CD4-positive, alpha-beta memory T cell (primary cell): ENCODE measurements around the gene ZNF28. TPM values are rescaled to one million over a fixed set of nuclear protein-coding genes. Genes with fewer than 3 reads are reported as not detected.
"Not testable (repeated sequence)": the region's sequence is repeated elsewhere in the genome, so short reads cannot be mapped to it uniquely, and the experiment has no call there.

Source experiments
- CTCF ChIA-PET: fragments of 350-600 bp; sonication (Branson Sonifier 250); formaldehyde crosslinking; loops from one replicate; lab custom pipeline; 2021; ENCODE audit warnings: inconsistent platforms; ENCODE audit not compliant: partially characterized antibody; lab: Charles Lee
- POLR2A ChIA-PET: fragments of 350-600 bp; sonication (Branson Sonifier 250); formaldehyde crosslinking; loops from one replicate; lab custom pipeline; 2021; ENCODE audit not compliant: partially characterized antibody; lab: Charles Lee
- DNase-seq, 5 donors: peaks; one replicate each; pipeline versions ENCODE4 v3.0.0 to v3.0.0-alpha.2; 2020 to 2022; ENCODE audit warnings: mixed read lengths in 1 of 5
- H3K27ac ChIP-seq: one replicate; pipeline ENCODE4 v1.7.0; 2013; ENCODE audit warnings: low read depth, low read length
- H3K27me3 ChIP-seq: 2 replicates; pipeline ENCODE4 v1.7.0; 2013; ENCODE audit warnings: mild to moderate bottlenecking, low read length, moderate library complexity; ENCODE audit not compliant: insufficient read depth
- H3K36me3 ChIP-seq: 2 replicates; pipeline ENCODE4 v1.7.0; 2013; ENCODE audit warnings: mild to moderate bottlenecking, low read length, moderate library complexity; ENCODE audit not compliant: insufficient read depth
- H3K4me1 ChIP-seq: 2 replicates; pipeline ENCODE4 v1.7.0; 2013; ENCODE audit warnings: mild to moderate bottlenecking, low read length, moderate library complexity; ENCODE audit not compliant: insufficient read depth
- H3K4me3 ChIP-seq, 2 donors: one replicate each; pipeline ENCODE4 v1.7.0; 2013; ENCODE audit warnings: low read length in 2 of 2, mild to moderate bottlenecking in 1 of 2
- H3K9me3 ChIP-seq, 2 donors: one replicate each; pipeline ENCODE4 v1.7.0; 2013; ENCODE audit warnings: low read length in 2 of 2, control low read depth in 1 of 2; ENCODE audit not compliant: control insufficient read depth in 1 of 2
- H3K27ac Mint-ChIP-seq, 7 donors: one replicate each; pipeline ENCODE4 v1.8.0; 2020 to 2021; ENCODE audit warnings: mixed read lengths in 7 of 7, mild to moderate bottlenecking in 6 of 7, inconsistent platforms in 3 of 7, moderate library complexity in 3 of 7
- H3K27me3 Mint-ChIP-seq, 2 donors: one replicate each; pipeline ENCODE4 v1.8.0; 2020 to 2021; ENCODE audit warnings: mixed read lengths in 2 of 2
- H3K36me3 Mint-ChIP-seq, 2 donors: one replicate each; pipeline ENCODE4 v1.8.0; 2020 to 2021; ENCODE audit warnings: mixed read lengths in 2 of 2, inconsistent platforms in 1 of 2, mild to moderate bottlenecking in 1 of 2
- H3K4me1 Mint-ChIP-seq, 4 donors: one replicate each; pipeline ENCODE4 v1.8.0; 2020 to 2021; ENCODE audit warnings: mixed read lengths in 4 of 4, mild to moderate bottlenecking in 1 of 4
- H3K4me3 Mint-ChIP-seq, 8 donors: one replicate each; pipeline ENCODE4 v1.8.0; 2020 to 2021; ENCODE audit warnings: mixed read lengths in 8 of 8, mild to moderate bottlenecking in 7 of 8, moderate library complexity in 6 of 8, inconsistent platforms in 3 of 8
- H3K9me3 Mint-ChIP-seq, 8 donors: one replicate each; pipeline ENCODE4 v1.8.0; 2020 to 2021; ENCODE audit warnings: mixed read lengths in 8 of 8, mild to moderate bottlenecking in 5 of 8, inconsistent platforms in 3 of 8, moderate library complexity in 1 of 8
- intact Hi-C: fragments of 100-400 bp; cut with micrococcal nuclease; formaldehyde crosslinking; loops from one replicate; pipeline ENCODE4 v1.15.1; 2023
- polyA plus RNA-seq, 2 donors: library from polyadenylated mRNA; unstranded; fragments of 300-500 nt; fragmentation: Illumina TruSeq; gene quantifications; one replicate each; pipeline ENCODE4 v1.2.3, GENCODE V29; 2021
- total RNA-seq, 2 experiments: library from RNA; stranded (reverse); gene quantifications; one replicate each; pipeline ENCODE4 v1.2.3, GENCODE V29; 2021

The ZNF28 gene
- total and polyA plus RNA-seq, 4 experiments from 2014 or later: 14.9 to 24.6 (median 21.6) TPM

- POLR2A ChIA-PET, H3K27ac Mint-ChIP-seq, DNase-seq, H3K27me3 ChIP-seq, H3K36me3 ChIP-seq, CTCF ChIA-PET, intact Hi-C loops, H3K27ac ChIP-seq, H3K27me3 Mint-ChIP-seq, H3K4me1 Mint-ChIP-seq, H3K4me3 ChIP-seq, H3K4me1 ChIP-seq: not testable (repeated sequence)
- peaks cover 0 to 32% of the 10 kb centered on the region in 2 donors for H3K9me3 ChIP-seq
- peaks cover 6 to 76% (median 72%) of the 10 kb centered on the region in 8 donors for H3K9me3 Mint-ChIP-seq
- peak overlapping the region in 1 of 8 donors; percentile 29 for H3K4me3 Mint-ChIP-seq
- H3K36me3 Mint-ChIP-seq: peaks cover 17 to 34% of the 10 kb centered on the region in 2 donors
Observed at GRCh38 chr19:52834289-52834688, 12.9 kb upstream of the ZNF28 start.

- peaks cover 6 to 70% (median 66%) of the 10 kb centered on the region in 8 donors for H3K9me3 Mint-ChIP-seq
- intact Hi-C loops, H3K4me1 Mint-ChIP-seq, H3K27me3 ChIP-seq, H3K27ac ChIP-seq, H3K27me3 Mint-ChIP-seq, H3K4me3 ChIP-seq, DNase-seq, H3K36me3 ChIP-seq, H3K4me3 Mint-ChIP-seq, H3K4me1 ChIP-seq, CTCF ChIA-PET: not testable (repeated sequence)
- H3K36me3 Mint-ChIP-seq: peaks cover 16 to 33% of the 10 kb centered on the region in 2 donors
- peaks cover 0 to 25% of the 10 kb centered on the region in 2 donors for H3K9me3 ChIP-seq
- POLR2A ChIA-PET: interaction anchor here (0.6 kb wide), 1 partner anchor 499 kb away, joined by 3 read pairs; no protein-coding TSS in a partner anchor
- peak overlapping the region in 2 of 7 donors; percentile 42 to 77 for H3K27ac Mint-ChIP-seq
Observed at GRCh38 chr19:52833541-52833940, 12.1 kb upstream of the ZNF28 start.

- POLR2A ChIA-PET, H3K27me3 ChIP-seq, H3K27me3 Mint-ChIP-seq, H3K9me3 ChIP-seq, CTCF ChIA-PET, intact Hi-C loops, H3K27ac Mint-ChIP-seq, H3K27ac ChIP-seq, H3K4me1 Mint-ChIP-seq, H3K4me3 Mint-ChIP-seq, H3K4me3 ChIP-seq, H3K36me3 ChIP-seq, DNase-seq, H3K4me1 ChIP-seq: not testable (repeated sequence)
- Mint-ChIP-seq H3K36me3 (peaks cover 0 to 13% of the 10 kb centered on the region in 2 donors), H3K9me3 (peaks cover 4 to 53% (median 43%) of the 10 kb centered on the region in 8 donors)
Observed at GRCh38 chr19:52829866-52830265, 8.4 kb upstream of the ZNF28 start.

- H3K27ac Mint-ChIP-seq: no peak overlapping the region
- Histone ChIP-seq H3K27ac (no peak overlapping the region), H3K9me3 (no peaks in the 10 kb centered on the region), H3K36me3 (no peaks in the 10 kb centered on the region), H3K4me1 (peaks cover 1% of the 10 kb centered on the region), H3K4me3 (no peak overlapping the region), H3K27me3 (no peaks in the 10 kb centered on the region)
- ChIA-PET POLR2A (no interaction called here), CTCF (no interaction called here)
- no peak overlapping the region for H3K4me3 Mint-ChIP-seq
- H3K36me3 Mint-ChIP-seq: peaks cover under 1 to 7% of the 10 kb centered on the region in 2 donors
- H3K27me3 Mint-ChIP-seq: no peaks in the 10 kb centered on the region
- intact Hi-C loops: no loop called here
- DNase-seq: no peak
- peaks cover 5 to 8% (median 6%) of the 10 kb centered on the region in 4 donors for H3K4me1 Mint-ChIP-seq
- H3K9me3 Mint-ChIP-seq: peaks cover 2 to 40% (median 14%) of the 10 kb centered on the region in 8 donors
Observed at GRCh38 chr19:52825765-52826164, 4.3 kb upstream of the ZNF28 start.

GRCh38 chr19:52823676-52824075, 2.2 kb upstream of the ZNF28 start:
- no peaks in the 10 kb centered on the region for H3K36me3 ChIP-seq
- Mint-ChIP-seq H3K27ac (no peak overlapping the region), H3K27me3 (no peaks in the 10 kb centered on the region), H3K9me3 (peaks cover 0 to 31% (median 11%) of the 10 kb centered on the region in 8 donors), H3K36me3 (peaks cover 8 to 13% of the 10 kb centered on the region in 2 donors), H3K4me1 (peaks cover 13 to 26% (median 17%) of the 10 kb centered on the region in 4 donors), H3K4me3 (no peak overlapping the region)
- H3K4me3 ChIP-seq: no peak overlapping the region
- POLR2A ChIA-PET: no interaction called here
- no peak for DNase-seq
- peaks cover 8% of the 10 kb centered on the region for H3K4me1 ChIP-seq
- intact Hi-C loops: no loop called here
- H3K9me3 ChIP-seq: no peaks in the 10 kb centered on the region
- no peak overlapping the region for H3K27ac ChIP-seq
- CTCF ChIA-PET: no interaction called here
- no peaks in the 10 kb centered on the region for H3K27me3 ChIP-seq

- peaks cover 0 to 23% (median 7%) of the 10 kb centered on the region in 8 donors for H3K9me3 Mint-ChIP-seq
Observed at GRCh38 chr19:52820472-52821203, 795 bp downstream of the ZNF28 start.

GRCh38 chr19:52809801-52810200, 11.6 kb downstream of the ZNF28 start:
- Mint-ChIP-seq H3K4me3 (no peak overlapping the region), H3K4me1 (no peaks in the 10 kb centered on the region), H3K27me3 (no peaks in the 10 kb centered on the region), H3K36me3 (peaks cover 52 to 71% of the 10 kb centered on the region in 2 donors), H3K9me3 (peaks cover 0 to 59% (median 50%) of the 10 kb centered on the region in 8 donors), H3K27ac (peak overlapping the region in 1 of 7 donors; percentile 72)
- intact Hi-C loops: no loop called here
- no peak for DNase-seq
- Histone ChIP-seq H3K4me3 (no peak overlapping the region), H3K27ac (no peak overlapping the region), H3K36me3 (peaks cover 10% of the 10 kb centered on the region), H3K4me1 (no peaks in the 10 kb centered on the region), H3K9me3 (peaks cover 0 to 14% of the 10 kb centered on the region in 2 donors), H3K27me3 (no peaks in the 10 kb centered on the region)
- ChIA-PET POLR2A (no interaction called here), CTCF (no interaction called here)

More at GRCh38 chr19:52820472-52821203, 795 bp downstream of the ZNF28 start:
- H3K27me3 Mint-ChIP-seq, POLR2A ChIA-PET, H3K9me3 ChIP-seq, H3K36me3 ChIP-seq, H3K27me3 ChIP-seq, H3K4me1 ChIP-seq, CTCF ChIA-PET, intact Hi-C loops: not testable (repeated sequence)
- Mint-ChIP-seq H3K27ac (peak overlapping the region; percentile 73 to 92 (median 91)), H3K4me1 (peaks cover 13 to 28% (median 17%) of the 10 kb centered on the region in 4 donors), H3K36me3 (peaks cover 29 to 31% of the 10 kb centered on the region in 2 donors), H3K4me3 (peak overlapping the region; percentile 89 to 97 (median 93))
- H3K4me3 ChIP-seq: peak overlapping the region; percentile 47 to 66
- peak in 4 of 5 donors; percentile 6 to 12 (median 6) for DNase-seq
- H3K27ac ChIP-seq: peak overlapping the region; percentile 38
